Cardiac septum (tissue), 1 donor: ENCODE results near the gene MOCS3. TPM values are rescaled to one million over a fixed set of nuclear protein-coding genes. Genes with fewer than 3 reads are reported as not detected.

Experiments
- DNase-seq: peaks from one replicate; pipeline ENCODE4 v3.0.0-alpha.2; 2020; ENCODE audit warnings: low spot score
- intact Hi-C: fragments of 100-400 bp; cut with DNase I; formaldehyde crosslinking; loops from one replicate; pipeline ENCODE4 v1.14.0; 2022
- long read RNA-seq: library from polyadenylated mRNA; unstranded; transcript quantifications from one replicate; pipeline ENCODE4 v2.0.0, GENCODE V29; 2021
- total RNA-seq: library from RNA; stranded (reverse); fragmentation: NEBNext Ultra II Directional; extraction: Animal tissue kit (Norgen Biotek cat#: 25700); gene quantifications from one replicate; pipeline ENCODE4 v1.2.1, GENCODE V29; 2021
- donor health status: DM: no; HTN: no; CAD: no.

MOCS3 gene, protein sequence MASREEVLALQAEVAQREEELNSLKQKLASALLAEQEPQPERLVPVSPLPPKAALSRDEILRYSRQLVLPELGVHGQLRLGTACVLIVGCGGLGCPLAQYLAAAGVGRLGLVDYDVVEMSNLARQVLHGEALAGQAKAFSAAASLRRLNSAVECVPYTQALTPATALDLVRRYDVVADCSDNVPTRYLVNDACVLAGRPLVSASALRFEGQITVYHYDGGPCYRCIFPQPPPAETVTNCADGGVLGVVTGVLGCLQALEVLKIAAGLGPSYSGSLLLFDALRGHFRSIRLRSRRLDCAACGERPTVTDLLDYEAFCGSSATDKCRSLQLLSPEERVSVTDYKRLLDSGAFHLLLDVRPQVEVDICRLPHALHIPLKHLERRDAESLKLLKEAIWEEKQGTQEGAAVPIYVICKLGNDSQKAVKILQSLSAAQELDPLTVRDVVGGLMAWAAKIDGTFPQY
- total RNA-seq: 2.8 TPM
- long read RNA-seq, full-length matches to known transcripts: 17 of 17 reads
- long read RNA-seq, partial matches to known transcripts: 0 of 17 reads
- long read RNA-seq, other reads (novel, unspliced or antisense): 0 of 17 reads

DNA sequence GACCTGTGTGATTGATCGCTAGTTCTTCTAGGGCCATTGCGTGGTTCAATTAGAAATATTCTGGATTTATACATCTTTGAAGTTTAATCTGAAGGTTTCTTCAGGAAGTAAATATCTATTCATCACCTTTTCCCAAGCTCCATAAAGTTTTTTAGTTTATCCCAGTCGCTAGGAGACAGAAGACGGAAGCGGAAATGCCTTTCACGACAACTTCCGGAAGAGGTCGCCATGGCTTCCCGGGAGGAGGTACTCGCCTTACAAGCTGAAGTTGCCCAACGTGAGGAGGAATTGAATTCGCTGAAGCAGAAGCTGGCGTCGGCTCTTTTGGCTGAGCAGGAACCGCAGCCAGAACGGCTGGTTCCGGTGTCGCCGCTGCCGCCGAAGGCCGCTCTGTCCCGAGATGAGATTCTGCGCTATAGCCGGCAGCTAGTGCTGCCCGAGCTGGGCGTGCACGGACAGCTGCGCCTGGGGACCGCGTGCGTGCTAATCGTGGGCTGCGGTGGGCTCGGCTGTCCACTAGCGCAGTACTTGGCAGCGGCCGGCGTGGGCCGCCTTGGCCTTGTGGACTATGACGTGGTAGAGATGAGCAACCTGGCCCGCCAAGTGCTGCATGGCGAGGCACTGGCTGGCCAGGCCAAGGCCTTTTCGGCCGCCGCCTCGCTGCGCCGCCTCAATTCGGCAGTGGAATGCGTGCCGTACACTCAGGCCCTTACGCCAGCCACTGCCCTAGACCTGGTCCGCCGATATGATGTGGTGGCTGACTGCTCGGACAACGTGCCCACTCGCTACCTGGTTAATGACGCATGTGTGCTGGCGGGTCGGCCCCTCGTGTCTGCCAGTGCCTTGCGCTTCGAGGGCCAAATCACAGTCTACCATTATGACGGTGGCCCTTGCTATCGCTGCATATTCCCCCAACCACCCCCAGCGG is at the start of gene MOCS3:
Gene MOCS3 (plus strand): TSS at position 204 of the 928 bp plus-strand sequence. CDS start 25 bp downstream, at position 229.
- intact Hi-C loops: loop anchor here (1.0 kb wide), 1 partner anchor 28 kb away; the partner anchor contains the start of gene ADNP
- DNase-seq: peak; percentile 92

DNA sequence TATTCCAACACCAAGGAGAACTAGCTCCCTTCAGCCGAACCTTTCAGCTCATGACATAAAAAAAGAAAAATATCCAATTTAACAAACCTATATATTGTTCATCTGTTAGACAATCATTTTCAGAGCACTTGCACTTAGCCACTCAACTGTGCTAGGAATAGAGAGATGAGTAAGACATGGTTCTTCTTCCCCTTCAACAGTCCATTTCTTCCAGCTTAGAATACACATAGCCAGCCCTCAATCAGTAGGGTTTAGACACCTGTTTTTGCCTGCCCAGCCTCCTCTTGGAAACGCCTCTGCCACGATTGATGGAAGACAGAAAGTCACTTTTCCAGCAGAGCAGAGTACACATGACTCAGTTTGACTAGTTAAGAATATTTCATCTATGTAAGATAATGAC is 49.2 kb upstream of the MOCS3 start:
- intact Hi-C loops: no loop called here

DNA sequence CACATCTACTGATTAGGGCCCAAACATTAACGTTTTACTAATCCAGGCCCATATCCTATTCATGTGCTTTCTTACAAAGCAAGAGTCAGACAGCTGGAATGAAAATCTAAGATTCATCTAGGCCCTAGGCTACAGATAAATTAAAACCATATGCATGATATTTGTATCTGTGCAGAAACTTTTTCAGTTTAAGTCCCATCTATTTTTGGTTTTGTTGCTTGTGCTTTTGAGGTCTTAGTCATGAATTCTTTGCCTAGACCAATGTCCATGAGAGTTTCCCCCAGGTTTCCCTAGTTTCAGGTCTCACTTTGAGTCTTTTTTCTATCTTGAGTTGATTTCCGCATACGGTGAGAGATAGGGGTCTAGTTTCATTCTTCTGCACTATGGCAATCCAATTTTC is 47.6 kb upstream of the MOCS3 start:
- DNase-seq: no peak
- intact Hi-C loops: no loop called here

More for the DNA sequence above, 49.2 kb upstream of the MOCS3 start:
- no peak for DNase-seq

- intact Hi-C loops: no loop called here
- DNase-seq: no peak
These were observed 46.9 kb upstream of the MOCS3 start for GRCh38 chr20:50911716-50912115.

GRCh38 chr20:50913690-50914375 is 44.8 kb upstream of the MOCS3 start:
- intact Hi-C loops: no loop called here
- no peak for DNase-seq

GRCh38 chr20:50915424-50915823 is 43.2 kb upstream of the MOCS3 start:
- intact Hi-C loops: no loop called here

GRCh38 chr20:50916257-50916656 is 42.4 kb upstream of the MOCS3 start:
- DNase-seq: no peak
- intact Hi-C loops: no loop called here

More at GRCh38 chr20:50915424-50915823, 43.2 kb upstream of the MOCS3 start:
- no peak for DNase-seq

DNA sequence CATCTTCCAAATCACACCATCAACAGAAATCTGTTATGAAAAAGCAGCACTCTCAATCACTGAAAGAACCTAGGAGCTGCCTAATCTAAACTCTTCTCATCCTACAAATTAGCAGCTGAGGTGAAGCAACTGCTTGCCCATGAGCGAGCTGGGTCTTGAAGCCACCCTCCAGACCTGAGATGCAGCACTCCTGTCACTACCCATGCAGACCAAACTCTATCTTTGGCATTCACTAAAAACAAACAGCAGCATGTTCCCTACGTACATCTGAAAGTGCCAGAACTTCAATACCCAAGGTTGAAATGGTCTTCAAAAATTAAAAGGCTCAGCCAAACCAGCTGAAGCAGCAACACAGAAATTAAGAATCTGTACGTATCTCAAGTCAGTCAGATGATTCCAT is 41.7 kb upstream of the MOCS3 start:
- no peak for DNase-seq
- intact Hi-C loops: no loop called here

DNA sequence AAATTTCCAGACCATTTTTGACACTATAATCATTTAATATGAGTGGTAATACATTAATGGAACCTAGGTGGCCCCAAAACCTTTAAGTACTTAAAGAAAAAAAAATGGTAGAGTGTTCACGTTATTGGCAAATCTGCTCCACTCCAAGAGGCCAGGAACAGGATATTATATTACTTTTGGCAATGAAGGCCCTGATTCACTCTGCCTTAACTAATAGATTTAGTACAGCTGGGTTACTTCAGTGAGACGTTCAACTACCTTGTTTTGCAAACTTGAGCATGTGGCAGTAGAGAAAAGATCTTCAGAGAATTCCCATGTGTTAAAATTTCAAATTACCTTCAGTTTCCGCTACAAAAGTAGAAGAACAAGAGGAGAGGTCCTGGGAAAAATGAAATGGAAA is 40.2 kb upstream of the MOCS3 start:
- DNase-seq: no peak
- intact Hi-C loops: no loop called here

GRCh38 chr20:50919567-50919966 is 39.1 kb upstream of the MOCS3 start:
- intact Hi-C loops: no loop called here
- no peak for DNase-seq

GRCh38 chr20:50920997-50921396 is 37.6 kb upstream of the MOCS3 start:
- intact Hi-C loops: no loop called here

GRCh38 chr20:50921803-50922501 is 36.7 kb upstream of the MOCS3 start:
- intact Hi-C loops: no loop called here
- no peak for DNase-seq

More at GRCh38 chr20:50920997-50921396, 37.6 kb upstream of the MOCS3 start:
- no peak for DNase-seq

- intact Hi-C loops: no loop called here
- no peak for DNase-seq
These were observed 34.2 kb upstream of the MOCS3 start for GRCh38 chr20:50924261-50924920.

DNA sequence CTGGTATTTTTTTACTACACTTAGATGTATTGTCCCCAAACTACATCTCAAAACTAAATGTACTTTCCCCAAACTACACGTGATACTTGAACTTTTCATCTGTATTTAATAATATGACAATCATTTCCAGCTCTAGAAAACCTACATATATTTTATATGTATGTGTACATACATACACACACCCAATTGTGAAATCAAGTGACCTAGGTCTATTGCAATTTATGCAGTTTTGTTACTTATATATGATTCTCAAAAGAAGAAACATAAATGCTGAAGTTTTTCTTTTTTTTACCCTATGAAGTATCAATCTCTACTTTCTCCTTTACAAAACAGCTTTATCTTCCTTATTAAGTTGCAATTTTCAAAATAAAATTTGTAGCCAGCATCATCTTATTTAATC is 32.1 kb upstream of the MOCS3 start:
- intact Hi-C loops: no loop called here
- no peak for DNase-seq

DNA sequence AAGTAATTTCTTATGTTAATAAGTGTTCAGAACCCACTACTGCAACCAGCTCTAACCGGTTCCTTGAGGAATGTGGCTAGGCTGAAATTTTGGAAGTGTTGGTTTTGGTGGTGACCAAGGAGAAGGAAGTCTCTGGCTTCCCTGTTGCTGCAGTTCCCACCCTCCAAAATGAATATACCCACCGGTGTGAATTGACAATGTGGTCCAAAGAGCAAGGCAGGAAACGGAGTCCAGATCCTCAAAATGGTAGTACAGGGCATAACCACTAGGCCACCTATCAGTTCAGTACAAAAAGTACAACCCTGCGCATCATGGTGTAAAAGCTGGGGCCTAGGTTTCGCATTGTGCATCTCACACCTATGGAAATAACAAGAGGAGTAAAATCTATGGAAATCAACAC is 30.1 kb upstream of the MOCS3 start:
- DNase-seq: no peak
- intact Hi-C loops: no loop called here

DNA sequence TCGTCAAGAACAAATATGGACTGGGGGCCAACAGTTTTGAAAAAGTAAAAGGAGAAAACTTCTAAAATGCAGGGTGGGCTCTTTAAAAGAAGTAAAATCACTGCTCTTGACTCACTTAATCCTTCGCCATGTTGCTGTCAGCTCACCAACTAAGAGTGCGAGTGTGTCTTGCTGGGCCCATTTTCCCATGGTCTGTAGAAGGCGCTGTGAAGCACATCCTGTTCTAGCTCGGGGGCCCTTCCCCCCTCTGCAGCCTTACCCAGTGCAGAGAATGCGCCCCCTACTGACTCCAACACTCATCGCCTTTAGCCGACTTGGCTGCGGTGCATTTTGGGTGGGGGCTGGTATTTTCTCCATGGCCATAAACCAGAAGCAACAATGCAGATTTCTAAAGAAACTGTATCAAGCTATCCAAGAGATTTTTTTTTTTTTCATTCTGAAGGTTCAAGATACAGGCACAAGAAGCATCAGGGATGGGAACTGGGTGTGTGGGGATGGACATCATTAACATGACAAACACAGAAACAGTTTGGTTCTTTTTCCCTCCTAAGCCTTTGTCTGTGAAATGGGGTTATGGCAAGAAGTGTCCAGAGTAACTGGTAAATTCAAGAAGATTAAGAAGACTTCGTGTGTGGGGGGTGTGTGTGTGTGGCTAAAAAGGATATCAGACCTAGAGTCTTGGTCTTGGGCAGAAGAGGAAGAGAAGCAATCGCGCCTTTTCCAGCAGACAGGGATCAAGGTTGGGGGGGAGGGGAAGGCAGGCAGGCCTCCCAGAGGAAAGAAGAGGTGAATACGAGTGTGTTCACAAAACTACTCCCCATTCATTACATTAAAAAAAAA is 29.1 kb upstream of the MOCS3 start:
- DNase-seq: peak; percentile 92
- intact Hi-C loops: loop anchor here (1.0 to 5.0 kb wide), 2 partner anchors 112 to 134 kb away; partner anchors contain the start of gene BCAS4
